Body of pancreas (tissue), 4 donors: ENCODE data around the gene CLEC10A.

Experiments used
- CTCF ChIP-seq, 7 experiments: fragments of 450-650 bp in 4 of 7; fragments of 200-600 bp in 3 of 7; sonication (generic) in 3 of 7; IDR thresholded peaks; one replicate each; pipeline ENCODE4 v1.5.1; 2016 to 2019; ENCODE audit warnings: antibody characterized with exemption in 7 of 7
- POLR2A ChIP-seq, 3 donors: fragments of 450-650 bp; IDR thresholded peaks; one replicate each; pipeline ENCODE4 v1.6.1; 2016; ENCODE audit warnings: antibody characterized with exemption in 3 of 3, mild to moderate bottlenecking in 2 of 3

DNA sequence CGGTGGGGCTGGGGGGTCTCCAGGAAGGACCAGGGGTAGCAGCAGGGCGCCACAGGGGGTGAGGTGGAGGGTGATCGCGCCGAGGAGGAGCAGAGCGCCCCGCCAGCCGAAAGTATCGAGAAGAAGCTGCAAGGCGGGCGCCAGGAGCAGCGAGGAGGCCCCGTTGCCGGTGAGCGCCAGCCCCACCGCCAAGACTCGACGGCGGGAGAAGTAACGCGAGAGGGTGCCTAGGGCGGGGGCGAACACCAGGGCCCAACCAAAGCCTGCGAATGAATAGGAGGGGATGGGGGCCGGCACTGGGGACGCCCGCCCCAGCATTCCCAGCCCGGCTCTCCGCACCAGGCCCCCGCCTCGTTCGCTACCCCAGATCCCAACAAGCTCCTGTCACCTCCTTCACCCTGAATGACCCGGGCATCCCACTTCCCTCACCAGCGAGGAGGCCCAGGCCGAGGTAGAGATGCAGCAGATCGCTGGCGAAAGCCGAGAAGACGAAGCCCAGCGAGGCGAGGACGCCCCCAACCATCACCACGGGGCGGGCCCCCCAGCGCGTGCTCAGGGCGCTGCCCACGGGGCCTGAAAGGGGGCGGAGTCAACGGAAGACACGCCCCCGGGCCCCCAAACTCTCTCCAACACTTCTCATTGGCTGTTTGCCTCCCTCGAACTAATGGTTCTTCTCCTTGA is 37.4 kb downstream of the CLEC10A start:
- TF ChIP-seq CTCF (IDR thresholded peaks at IDR 0.05) (no peak), POLR2A (IDR thresholded peaks at IDR 0.05) (no peak)
